AG04450 (cell line): Measurements from ENCODE around the gene ACACB. TPM values are rescaled to one million over a fixed set of nuclear protein-coding genes. Genes with fewer than 3 reads are reported as not detected.

Experiments
- CTCF ChIA-PET: fragments of 300-600, 350-600 bp; formaldehyde crosslinking; extraction: SDS; loops from one replicate; lab custom pipeline; 2022; ENCODE audit warnings: antibody characterized with exemption, inconsistent platforms; lab: Charles Lee
- POLR2A ChIA-PET: fragments of 350-600 bp; formaldehyde crosslinking; extraction: SDS; loops from one replicate; lab custom pipeline; 2021; ENCODE audit warnings: antibody characterized with exemption, inconsistent platforms; lab: Yijun Ruan, JAX
- DNase-seq: peaks from one replicate; pipeline ENCODE4 v3.0.0-alpha.2; 2011; ENCODE audit warnings: low read depth, low spot score
- H3K27ac ChIP-seq: one replicate; pipeline ENCODE4 v1.5.1; 2012; ENCODE audit warnings: low read depth, low read length, control low read depth
- H3K27me3 ChIP-seq: one replicate; pipeline ENCODE4 v1.6.0; 2012; ENCODE audit warnings: low read length; ENCODE audit not compliant: control insufficient read depth, insufficient read depth
- H3K4me3 ChIP-seq: 2 replicates; pipeline ENCODE4 v1.5.1; 2011; ENCODE audit warnings: mild to moderate bottlenecking, low read depth, low read length, control low read depth
- H3K9me3 ChIP-seq: 2 replicates; pipeline ENCODE4 v1.5.1; 2012; ENCODE audit warnings: low read length; ENCODE audit not compliant: control insufficient read depth, insufficient read depth
- polyA plus RNA-seq: library from polyadenylated mRNA; depleted of rRNA; stranded (reverse); fragments of >200 nt; gene quantifications from 2 replicates; pipeline ENCODE4 v1.2.3, GENCODE V29; 2011
- TF ChIP-seq, protein P1 (sequence below): IDR thresholded peaks from 2 replicates; pipeline ENCODE4 v1.5.1; 2011; ENCODE audit warnings: low read depth, low read length, control low read depth, inconsistent platforms

The ACACB gene
- polyA plus RNA-seq, 1 experiment, result 3.2 TPM

DNA sequence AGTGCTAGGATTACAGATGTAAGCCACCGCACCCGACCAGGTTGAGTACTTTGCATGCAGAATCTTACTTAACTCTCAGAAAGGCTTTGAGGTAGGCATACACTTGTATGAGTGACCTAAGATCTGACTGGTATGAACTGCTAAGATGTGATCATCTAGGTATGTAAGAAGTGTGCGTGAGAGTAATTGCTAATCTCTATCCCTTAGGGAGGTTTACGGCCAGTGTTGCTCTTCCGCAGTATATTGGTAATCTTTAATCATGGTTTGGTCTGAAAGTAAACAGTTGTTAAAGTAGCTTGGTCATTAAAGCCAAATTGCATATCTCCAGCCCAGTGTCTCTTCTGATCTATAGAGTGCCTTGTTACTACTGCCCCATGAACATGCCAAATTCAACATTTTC lies 11.2 kb upstream of the ACACB start:
- ChIA-PET CTCF (no interaction called here), POLR2A (no interaction called here)
- no peak overlapping the region for H3K4me3 ChIP-seq
- TF ChIP-seq, protein P1, sequence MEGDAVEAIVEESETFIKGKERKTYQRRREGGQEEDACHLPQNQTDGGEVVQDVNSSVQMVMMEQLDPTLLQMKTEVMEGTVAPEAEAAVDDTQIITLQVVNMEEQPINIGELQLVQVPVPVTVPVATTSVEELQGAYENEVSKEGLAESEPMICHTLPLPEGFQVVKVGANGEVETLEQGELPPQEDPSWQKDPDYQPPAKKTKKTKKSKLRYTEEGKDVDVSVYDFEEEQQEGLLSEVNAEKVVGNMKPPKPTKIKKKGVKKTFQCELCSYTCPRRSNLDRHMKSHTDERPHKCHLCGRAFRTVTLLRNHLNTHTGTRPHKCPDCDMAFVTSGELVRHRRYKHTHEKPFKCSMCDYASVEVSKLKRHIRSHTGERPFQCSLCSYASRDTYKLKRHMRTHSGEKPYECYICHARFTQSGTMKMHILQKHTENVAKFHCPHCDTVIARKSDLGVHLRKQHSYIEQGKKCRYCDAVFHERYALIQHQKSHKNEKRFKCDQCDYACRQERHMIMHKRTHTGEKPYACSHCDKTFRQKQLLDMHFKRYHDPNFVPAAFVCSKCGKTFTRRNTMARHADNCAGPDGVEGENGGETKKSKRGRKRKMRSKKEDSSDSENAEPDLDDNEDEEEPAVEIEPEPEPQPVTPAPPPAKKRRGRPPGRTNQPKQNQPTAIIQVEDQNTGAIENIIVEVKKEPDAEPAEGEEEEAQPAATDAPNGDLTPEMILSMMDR, result no peak
- no peak for DNase-seq
- no peaks in the 10 kb centered on the region for H3K27me3 ChIP-seq
- no peaks in the 10 kb centered on the region for H3K9me3 ChIP-seq
- no peak overlapping the region for H3K27ac ChIP-seq

DNA sequence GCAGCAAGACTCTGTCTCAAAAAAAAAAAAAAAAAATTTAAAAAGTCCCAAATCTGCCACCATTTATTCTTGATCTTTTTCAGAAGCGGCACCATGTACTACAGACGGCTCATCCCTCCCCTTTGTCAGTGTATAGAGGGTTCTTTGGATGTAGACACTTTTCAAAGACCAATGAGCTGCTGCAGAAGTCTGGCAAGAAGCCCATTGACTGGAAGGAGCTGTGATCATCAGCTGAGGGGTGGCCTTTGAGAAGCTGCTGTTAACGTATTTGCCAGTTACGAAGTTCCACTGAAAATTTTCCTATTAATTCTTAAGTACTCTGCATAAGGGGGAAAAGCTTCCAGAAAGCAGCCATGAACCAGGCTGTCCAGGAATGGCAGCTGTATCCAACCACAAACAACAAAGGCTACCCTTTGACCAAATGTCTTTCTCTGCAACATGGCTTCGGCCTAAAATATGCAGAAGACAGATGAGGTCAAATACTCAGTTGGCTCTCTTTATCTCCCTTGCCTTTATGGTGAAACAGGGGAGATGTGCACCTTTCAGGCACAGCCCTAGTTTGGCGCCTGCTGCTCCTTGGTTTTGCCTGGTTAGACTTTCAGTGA lies 6.5 kb upstream of the ACACB start:
- no peak for DNase-seq
- POLR2A ChIA-PET, result interaction anchor here (0.7 kb wide), 1 partner anchor 9 kb away, joined by 3 read pairs; no protein-coding TSS in a partner anchor
- CTCF ChIA-PET, result interaction anchor here (0.6 to 1.8 kb wide), 3 partner anchors 15 to 284 kb away, joined by 4 to 9 read pairs (median 6); no protein-coding TSS in a partner anchor
- no peaks in the 10 kb centered on the region for H3K27me3 ChIP-seq
- H3K4me3 ChIP-seq, result no peak overlapping the region
- H3K9me3 ChIP-seq, result no peaks in the 10 kb centered on the region
- H3K27ac ChIP-seq, result no peak overlapping the region
- TF ChIP-seq, protein P1, result no peak

DNA sequence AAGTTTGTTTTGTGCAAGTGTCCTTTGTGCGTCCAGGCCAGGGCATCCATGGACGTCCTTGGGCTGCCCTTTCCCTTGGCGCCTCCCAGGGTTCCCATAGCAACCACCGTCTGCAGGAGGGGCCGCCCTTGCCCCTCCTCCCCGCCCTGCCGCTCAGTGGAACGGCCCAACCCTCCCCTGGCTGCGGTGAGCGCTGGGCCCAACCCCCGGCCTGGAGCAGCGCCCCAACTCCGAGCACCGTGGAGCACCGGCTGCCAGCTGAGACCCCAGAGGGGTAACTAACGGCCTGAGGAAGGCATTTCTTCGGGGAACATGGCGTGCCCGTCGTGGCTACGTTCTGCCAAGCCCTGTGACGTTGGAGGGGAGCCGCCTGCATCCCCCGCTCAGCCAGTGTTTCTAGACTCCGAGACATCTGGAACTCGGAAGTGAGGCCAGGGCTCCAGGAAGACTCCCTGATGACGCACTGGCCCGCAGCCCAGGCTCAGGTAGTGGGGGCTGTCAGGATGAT lies 5.3 kb upstream of the ACACB start:
- no peak for DNase-seq
- TF ChIP-seq, protein P1, result no peak
- H3K27me3 ChIP-seq, result no peaks in the 10 kb centered on the region
- H3K9me3 ChIP-seq, result no peaks in the 10 kb centered on the region
- POLR2A ChIA-PET, result no interaction called here
- peak overlapping the region; percentile 71 for H3K4me3 ChIP-seq
- CTCF ChIA-PET, result interaction anchor here (0.5 to 2.6 kb wide), 29 partner anchors 9 to 868 kb away, joined by 3 to 57 read pairs (median 9); partner anchors contain the start of gene SVOP
- peak overlapping the region; percentile 81 for H3K27ac ChIP-seq

DNA sequence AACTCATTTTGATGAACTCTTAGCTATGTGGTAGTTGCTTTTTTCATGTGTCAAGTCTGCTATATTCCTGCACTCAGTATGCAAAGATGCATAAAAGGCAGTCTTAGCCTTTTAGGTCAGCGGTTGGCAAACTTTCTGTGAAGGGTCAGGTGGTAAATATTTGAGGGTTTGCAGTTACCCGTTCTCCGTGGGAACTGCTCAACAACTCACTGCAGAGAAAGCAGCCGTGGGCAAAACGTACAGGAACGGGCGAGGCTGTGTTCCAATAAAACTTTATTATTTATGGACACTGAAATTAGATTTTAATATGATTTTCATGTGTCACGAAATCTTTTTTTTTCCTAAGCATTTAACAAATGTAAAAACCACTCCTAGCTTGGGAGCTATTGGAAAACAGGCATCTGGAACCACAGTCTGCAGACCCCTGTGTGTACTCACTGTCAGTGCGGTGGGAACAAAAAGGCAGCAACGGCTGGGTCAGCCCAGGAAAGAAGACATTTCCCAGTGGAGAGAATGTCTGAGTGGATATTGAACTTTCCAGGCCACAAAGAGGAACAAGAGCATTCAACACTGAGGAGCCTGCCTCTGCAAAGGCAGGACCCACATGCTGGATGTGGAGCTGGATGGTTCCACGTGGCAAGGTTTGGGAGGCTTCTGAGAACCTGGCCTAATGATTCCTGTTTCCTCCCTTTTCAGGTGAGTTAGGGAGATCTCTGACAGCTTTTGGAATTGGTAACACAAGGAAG lies 3.5 kb upstream of the ACACB start:
- TF ChIP-seq, protein P1, result no peak
- H3K27me3 ChIP-seq, result no peaks in the 10 kb centered on the region
- no peaks in the 10 kb centered on the region for H3K9me3 ChIP-seq
- no peak overlapping the region for H3K4me3 ChIP-seq
- CTCF ChIA-PET, result interaction anchor here (0.5 to 4.3 kb wide), 24 partner anchors 10 to 1894 kb away, joined by 3 to 57 read pairs (median 5); no protein-coding TSS in a partner anchor
- DNase-seq, result no peak
- no peak overlapping the region for H3K27ac ChIP-seq
- POLR2A ChIA-PET, result interaction anchor here (0.6 kb wide), 1 partner anchor 28 kb away, joined by 12 read pairs; no protein-coding TSS in a partner anchor
